ENCODE results near the gene NUP205.

The NUP205 gene, protein sequence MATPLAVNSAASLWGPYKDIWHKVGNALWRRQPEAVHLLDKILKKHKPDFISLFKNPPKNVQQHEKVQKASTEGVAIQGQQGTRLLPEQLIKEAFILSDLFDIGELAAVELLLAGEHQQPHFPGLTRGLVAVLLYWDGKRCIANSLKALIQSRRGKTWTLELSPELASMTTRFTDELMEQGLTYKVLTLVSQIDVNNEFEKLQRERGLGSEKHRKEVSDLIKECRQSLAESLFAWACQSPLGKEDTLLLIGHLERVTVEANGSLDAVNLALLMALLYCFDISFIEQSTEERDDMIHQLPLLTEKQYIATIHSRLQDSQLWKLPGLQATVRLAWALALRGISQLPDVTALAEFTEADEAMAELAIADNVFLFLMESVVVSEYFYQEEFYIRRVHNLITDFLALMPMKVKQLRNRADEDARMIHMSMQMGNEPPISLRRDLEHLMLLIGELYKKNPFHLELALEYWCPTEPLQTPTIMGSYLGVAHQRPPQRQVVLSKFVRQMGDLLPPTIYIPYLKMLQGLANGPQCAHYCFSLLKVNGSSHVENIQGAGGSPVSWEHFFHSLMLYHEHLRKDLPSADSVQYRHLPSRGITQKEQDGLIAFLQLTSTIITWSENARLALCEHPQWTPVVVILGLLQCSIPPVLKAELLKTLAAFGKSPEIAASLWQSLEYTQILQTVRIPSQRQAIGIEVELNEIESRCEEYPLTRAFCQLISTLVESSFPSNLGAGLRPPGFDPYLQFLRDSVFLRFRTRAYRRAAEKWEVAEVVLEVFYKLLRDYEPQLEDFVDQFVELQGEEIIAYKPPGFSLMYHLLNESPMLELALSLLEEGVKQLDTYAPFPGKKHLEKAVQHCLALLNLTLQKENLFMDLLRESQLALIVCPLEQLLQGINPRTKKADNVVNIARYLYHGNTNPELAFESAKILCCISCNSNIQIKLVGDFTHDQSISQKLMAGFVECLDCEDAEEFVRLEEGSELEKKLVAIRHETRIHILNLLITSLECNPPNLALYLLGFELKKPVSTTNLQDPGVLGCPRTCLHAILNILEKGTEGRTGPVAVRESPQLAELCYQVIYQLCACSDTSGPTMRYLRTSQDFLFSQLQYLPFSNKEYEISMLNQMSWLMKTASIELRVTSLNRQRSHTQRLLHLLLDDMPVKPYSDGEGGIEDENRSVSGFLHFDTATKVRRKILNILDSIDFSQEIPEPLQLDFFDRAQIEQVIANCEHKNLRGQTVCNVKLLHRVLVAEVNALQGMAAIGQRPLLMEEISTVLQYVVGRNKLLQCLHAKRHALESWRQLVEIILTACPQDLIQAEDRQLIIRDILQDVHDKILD (N-terminal part only)

GRCh38 chr7:135557455-135558336, at the start of gene NUP205:
NUP205 (plus strand) TSS chr7:135557917; CDS start chr7:135557945, 28 bp downstream.
- in situ Hi-C loops (cut with MboI; ENCODE audit: low sequenced_read_pairs) = no loop called here

- in situ Hi-C loops (cut with MboI; ENCODE audit: low sequenced_read_pairs) = no loop called here
Observed at GRCh38 chr7:135508883-135509588, 48.7 kb upstream of the NUP205 start.

DNA sequence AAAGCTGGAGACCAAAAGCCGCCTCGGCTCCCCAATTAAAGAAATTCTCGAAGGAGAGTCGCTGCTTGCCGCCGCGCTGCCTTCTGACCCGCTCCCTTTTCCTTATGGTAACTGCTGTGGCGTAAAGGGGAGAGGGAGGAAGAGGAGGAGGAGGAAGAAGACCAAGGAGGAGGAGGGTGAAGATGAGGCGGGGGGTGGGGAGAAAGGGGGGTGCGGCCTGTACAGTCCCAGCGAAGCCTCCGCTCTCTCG, 48.2 kb upstream of the NUP205 start:
- in situ Hi-C loops (cut with MboI; ENCODE audit: low sequenced_read_pairs) = no loop called here

DNA sequence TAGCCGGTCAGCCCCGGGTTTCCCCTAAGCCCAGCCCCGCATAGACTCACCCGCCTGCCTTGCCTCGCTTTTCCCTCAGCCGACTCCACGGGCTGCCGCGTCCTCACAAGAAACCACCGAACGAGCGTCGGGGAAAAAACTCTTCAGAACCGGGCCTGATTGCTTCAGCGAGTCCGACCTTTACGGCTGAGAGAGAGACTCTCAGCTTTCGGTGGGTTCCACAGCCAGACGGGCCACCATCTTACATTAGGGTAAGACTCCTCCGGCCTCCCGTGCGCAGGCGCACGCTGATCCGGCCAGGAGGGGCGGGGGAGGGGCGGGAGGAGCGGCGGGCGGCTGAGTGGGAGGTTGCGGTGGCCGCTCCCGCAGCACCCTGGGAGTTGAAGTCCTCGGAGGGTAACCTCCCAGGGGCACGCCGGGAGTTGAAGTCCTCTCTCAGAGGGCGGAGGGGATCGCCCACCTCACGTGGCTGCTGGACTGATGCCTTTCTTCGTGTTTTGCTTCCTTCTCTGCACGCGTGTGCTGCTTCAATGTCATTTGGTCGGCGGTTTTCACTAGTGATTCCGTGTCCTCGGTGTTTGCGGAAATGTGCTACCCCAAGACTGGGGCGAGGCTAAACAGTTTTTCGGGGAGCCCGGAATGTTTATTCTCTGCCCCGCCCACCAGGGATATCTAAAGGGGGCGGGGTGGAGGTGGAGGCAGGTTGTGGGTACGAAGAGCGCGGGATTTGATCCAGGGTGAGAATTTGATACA, 47.7 kb upstream of the NUP205 start, which contains the start of gene CNOT4:
Gene CNOT4, minus strand, starts transcription at position 264 of the 753 bp plus-strand sequence. CDS start 71,771 bp downstream, outside the sequence.
- in situ Hi-C loops (cut with MboI; ENCODE audit: low sequenced_read_pairs) = no loop called here

GRCh38 chr7:135510592-135511183, 47.0 kb upstream of the NUP205 start:
- in situ Hi-C loops (cut with MboI; ENCODE audit: low sequenced_read_pairs) = no loop called here

DNA sequence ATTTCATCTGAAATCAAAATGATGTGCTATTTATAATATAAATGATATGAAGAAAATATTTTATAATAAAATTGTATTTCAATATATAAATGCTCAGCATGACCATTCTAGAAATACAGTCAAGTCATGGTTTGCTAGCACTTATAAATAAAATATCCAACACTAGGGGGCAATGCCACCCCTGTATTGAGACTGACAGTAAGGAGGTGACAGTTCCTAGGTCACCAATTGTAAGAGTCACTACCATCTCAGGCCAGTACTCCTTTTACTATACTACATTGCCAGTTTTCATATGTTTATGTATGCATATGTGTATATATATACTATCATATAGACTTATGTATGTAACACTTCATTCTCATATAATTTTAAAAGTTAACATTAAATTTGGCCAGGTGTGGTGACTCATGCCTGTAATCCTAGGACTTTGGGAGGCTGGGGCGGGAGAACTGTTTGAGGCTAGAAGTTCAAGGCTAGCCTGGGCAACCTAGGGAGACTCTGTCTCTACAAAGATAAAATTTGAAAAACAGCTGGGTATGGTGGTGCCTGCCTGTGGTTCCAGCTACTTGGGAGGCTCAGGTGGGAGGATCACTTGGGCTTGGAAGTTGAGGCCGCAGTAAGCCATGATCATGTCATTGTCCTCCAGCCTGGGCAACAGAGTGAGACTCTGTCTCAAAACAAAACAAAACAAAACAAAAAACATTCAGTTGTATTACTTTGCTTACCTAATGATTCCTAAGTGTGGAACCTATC, 45.4 kb upstream of the NUP205 start:
- in situ Hi-C loops (cut with MboI; ENCODE audit: low sequenced_read_pairs) = no loop called here

GRCh38 chr7:135514856-135515255, 42.9 kb upstream of the NUP205 start:
- in situ Hi-C loops (cut with MboI; ENCODE audit: low sequenced_read_pairs) = no loop called here

DNA sequence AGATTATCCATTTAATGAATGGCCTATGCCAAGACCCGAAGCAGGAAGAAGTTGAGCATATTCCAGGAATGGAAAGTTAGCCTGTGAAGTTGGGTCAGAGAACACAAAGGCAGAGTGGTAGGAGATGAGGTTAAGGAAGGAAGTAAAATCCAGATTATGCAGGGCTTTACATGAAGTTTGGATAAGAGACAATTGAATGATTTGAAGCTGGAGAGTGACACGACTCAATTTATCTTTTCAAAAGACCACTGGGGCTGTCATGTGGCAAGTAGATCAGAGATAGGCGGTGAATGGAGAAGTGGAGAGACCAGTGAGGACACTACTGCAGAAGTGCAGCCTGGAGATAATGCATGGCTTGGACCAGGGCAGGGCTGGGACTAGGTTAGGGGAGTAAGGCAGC, 40.7 kb upstream of the NUP205 start:
- in situ Hi-C loops (cut with MboI; ENCODE audit: low sequenced_read_pairs) = no loop called here

GRCh38 chr7:135518748-135519147, 39.0 kb upstream of the NUP205 start:
- in situ Hi-C loops (cut with MboI; ENCODE audit: low sequenced_read_pairs) = no loop called here

- in situ Hi-C loops (cut with MboI; ENCODE audit: low sequenced_read_pairs) = no loop called here
Observed at GRCh38 chr7:135519233-135519688, 38.5 kb upstream of the NUP205 start.

- in situ Hi-C loops (cut with MboI; ENCODE audit: low sequenced_read_pairs) = no loop called here
Observed at GRCh38 chr7:135519871-135520270, 37.8 kb upstream of the NUP205 start.

- in situ Hi-C loops (cut with MboI; ENCODE audit: low sequenced_read_pairs) = no loop called here
Observed at GRCh38 chr7:135522509-135522908, 35.2 kb upstream of the NUP205 start.

DNA sequence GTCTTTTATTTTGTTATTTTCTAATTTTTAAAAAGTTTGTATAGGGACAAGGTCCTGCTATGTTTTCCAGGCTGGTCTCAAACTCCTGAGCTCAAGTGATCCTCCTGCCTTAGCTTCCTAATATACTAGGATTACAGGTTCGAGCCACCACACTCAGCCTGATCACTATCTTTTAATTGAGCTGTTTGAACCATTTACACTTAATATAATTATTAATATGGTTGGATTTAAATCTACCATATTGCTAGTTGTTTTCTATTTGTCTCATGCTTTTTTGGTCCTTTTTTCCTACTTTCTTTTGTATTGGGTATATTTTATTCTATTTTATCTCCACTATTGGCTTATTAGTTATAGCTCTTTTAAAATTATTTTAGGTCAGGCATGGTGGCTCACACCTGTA, 34.6 kb upstream of the NUP205 start:
- in situ Hi-C loops (cut with MboI; ENCODE audit: low sequenced_read_pairs) = no loop called here

GRCh38 chr7:135525426-135525825, 32.3 kb upstream of the NUP205 start:
- in situ Hi-C loops (cut with MboI; ENCODE audit: low sequenced_read_pairs) = no loop called here

DNA sequence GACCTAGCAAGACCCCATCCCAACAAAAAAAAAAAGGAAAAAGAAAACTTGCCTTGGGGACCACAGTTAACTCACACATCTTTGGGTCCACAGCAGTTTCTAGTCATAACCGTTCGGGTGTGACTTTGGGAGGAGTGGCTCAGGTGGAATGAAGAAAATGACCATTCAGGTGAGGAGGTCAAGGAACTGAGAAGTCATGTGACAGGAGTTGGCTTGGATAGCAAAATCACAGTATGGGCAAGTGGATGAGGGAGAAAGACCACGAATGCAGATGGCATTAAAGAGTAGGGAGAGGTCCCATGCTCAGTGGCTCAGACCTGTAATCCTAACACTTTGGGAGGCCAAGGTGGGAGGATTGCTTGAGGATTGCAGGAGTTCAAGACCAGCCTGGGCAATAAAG, 30.7 kb upstream of the NUP205 start:
- in situ Hi-C loops (cut with MboI; ENCODE audit: low sequenced_read_pairs) = no loop called here

- in situ Hi-C loops (cut with MboI; ENCODE audit: low sequenced_read_pairs) = no loop called here
Observed at GRCh38 chr7:135536150-135536549, 21.6 kb upstream of the NUP205 start.

GRCh38 chr7:135537453-135537852, 20.3 kb upstream of the NUP205 start:
- in situ Hi-C loops (cut with MboI; ENCODE audit: low sequenced_read_pairs) = no loop called here

GRCh38 chr7:135537905-135538304, 19.8 kb upstream of the NUP205 start:
- in situ Hi-C loops (cut with MboI; ENCODE audit: low sequenced_read_pairs) = no loop called here
